ENCODE results near the gene TMEM87B.
"Not testable (repeated sequence)": the region's sequence is repeated elsewhere in the genome, so short reads cannot be mapped to it uniquely, and the experiment has no call there.

TMEM87B gene

DNA sequence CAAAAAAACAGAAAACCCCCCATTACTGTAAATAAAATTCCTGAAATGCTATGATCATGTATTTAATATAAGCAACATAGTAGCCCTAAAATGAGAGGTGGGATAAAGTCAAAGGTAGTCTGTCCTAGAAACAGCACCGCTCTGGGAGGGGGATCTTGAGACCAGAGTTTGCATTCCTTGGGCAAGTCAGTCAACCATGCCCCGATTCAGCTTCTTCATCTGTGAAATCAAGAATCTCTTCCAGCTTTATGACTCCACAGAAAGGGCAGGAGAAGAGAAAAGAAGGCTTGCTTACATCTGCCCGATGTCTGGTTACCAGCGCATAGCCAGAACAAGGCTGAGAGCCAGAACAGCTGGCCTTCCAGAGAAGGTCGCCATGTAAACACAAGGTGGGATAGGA is 81.0 kb downstream of the TMEM87B start:
- no peak for DNase-seq

DNA sequence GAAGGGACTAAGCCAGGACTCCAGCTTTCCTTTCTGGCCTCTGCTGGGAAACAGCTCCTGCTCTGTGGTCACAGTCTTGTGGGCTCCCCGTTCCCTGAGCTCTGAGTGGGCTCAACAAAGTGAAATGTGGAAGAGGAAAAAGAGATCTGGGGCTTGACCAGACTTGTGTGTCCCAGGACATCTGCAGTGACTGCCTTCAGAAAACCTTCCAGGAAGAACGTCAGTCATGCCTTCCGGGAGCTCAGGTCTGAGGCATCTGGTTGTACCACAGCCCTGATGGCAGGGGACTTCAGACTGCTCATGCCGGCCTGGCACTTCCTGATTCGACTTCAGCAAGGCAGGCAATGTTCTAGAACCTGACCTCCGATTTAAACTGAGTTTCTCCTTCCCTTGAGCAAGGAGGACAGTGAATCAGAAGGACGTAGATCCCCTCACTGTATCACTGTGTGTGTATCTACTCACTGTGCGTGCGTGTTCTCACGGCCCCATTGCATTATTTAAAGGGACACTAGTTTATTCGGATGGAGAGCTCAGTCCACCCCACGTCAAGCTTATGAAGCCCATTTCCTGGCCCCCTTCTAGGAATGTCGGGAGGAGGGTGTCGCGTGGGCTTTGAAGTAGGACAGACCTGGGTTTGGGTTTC is 82.6 kb downstream of the TMEM87B start:
- DNase-seq = peak; percentile 31

GRCh38 chr2:112138159-112139032 is 83.3 kb downstream of the TMEM87B start, which contains the start of gene FBLN7:
FBLN7 (plus strand) TSS chr2:112138385; CDS start chr2:112138656, 271 bp downstream.
- DNase-seq = no peak

DNA sequence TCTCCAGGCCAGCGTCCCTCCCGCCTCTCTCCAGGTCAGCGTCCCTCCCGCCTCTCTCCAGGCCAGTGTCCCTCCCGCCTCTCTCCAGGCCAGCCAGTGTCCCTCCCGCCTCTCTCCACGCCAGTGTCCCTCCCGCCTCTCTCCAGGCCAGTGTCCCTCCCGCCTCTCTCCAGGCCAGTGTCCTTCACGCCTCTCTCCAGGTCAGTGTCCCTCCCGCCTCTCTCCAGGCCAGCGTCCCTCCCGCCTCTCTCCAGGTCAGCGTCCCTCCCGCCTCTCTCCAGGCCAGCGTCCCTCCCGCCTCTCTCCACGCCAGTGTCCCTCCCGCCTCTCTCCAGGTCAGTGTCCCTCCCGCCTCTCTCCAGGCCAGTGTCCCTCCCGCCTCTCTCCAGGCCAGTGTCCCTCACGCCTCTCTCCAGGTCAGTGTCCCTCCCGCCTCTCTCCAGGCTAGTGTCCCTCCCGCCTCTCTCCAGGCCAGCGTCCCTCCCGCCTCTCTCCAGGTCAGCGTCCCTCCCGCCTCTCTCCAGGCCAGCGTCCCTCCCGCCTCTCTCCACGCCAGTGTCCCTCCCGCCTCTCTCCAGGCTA is 84.1 kb downstream of the TMEM87B start:
- not testable (repeated sequence) for DNase-seq

- not testable (repeated sequence) for DNase-seq
Measured at GRCh38 chr2:112139661-112140204, 84.7 kb downstream of the TMEM87B start.

DNA sequence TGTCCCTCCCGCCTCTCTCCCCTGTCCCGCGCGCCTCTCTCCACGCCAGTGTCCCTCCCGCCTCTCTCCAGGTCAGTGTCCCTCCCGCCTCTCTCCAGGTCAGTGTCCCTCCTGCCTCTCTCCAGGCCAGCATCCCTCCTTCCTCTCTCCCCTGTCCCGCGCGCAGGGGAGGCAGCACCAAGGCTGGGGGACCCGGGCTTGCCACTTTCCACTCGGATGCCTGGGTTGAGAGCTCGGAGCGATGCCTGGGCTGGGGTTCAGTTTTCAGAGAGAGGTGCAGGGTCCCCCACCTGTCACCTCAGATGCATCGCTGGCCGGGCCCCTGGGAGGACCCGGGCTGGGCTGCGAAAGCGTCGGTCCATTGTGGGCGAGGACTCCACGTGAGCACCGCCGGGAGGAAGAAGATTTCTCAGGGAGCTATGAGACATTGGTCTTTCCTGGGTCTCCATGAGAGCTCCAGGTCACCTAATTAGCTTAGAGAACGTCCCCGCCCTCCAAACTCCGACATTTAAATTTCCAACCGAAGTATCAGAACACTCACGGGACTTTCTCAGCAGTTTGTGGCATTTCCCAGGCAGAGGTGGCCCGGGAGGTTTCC is 85.2 kb downstream of the TMEM87B start:
- no peak for DNase-seq

GRCh38 chr2:112140899-112141625 is 86.0 kb downstream of the TMEM87B start:
- no peak for DNase-seq

DNA sequence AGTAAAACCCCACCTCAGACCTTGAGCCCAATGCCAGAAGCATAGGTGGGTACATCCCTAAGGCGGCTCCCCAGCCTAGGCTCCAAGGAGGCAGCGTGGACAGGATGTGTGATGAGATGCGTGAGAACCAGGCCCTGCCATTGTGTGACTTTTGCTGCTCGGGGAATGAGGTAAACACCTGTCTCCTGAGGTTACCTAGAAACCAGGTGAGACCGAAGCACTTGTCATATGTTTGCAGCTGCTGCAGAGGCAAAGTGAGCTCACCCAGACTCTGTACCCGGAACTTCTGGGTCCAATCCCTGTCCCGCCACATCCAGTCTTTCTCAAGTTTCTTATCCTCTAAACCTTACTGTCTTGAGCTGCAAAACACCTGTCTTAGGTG is 86.5 kb downstream of the TMEM87B start:
- DNase-seq = no peak

- DNase-seq = no peak
Measured at GRCh38 chr2:112142525-112143078, 87.5 kb downstream of the TMEM87B start.

DNA sequence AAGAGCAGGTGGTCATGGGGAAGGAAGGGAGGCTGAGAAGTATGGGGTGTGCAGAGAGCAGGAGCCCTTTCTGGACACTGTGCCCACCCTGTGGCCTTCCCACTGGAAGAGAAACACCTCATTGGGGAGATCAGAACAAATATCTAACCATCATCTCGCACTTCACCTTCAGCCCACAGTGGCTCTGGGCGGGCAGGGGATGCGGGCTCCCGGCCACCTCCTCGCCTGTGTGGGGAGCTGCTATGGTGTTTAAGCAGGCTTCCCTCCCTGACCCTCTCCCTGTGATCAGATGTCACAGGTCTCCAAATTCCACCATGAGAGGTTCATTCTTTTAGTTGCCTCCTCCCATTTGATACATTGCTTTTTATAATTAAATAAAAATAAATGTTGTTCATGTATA is 88.1 kb downstream of the TMEM87B start:
- DNase-seq = no peak

- DNase-seq = no peak
Measured at GRCh38 chr2:112144966-112145365, 89.9 kb downstream of the TMEM87B start.

DNA sequence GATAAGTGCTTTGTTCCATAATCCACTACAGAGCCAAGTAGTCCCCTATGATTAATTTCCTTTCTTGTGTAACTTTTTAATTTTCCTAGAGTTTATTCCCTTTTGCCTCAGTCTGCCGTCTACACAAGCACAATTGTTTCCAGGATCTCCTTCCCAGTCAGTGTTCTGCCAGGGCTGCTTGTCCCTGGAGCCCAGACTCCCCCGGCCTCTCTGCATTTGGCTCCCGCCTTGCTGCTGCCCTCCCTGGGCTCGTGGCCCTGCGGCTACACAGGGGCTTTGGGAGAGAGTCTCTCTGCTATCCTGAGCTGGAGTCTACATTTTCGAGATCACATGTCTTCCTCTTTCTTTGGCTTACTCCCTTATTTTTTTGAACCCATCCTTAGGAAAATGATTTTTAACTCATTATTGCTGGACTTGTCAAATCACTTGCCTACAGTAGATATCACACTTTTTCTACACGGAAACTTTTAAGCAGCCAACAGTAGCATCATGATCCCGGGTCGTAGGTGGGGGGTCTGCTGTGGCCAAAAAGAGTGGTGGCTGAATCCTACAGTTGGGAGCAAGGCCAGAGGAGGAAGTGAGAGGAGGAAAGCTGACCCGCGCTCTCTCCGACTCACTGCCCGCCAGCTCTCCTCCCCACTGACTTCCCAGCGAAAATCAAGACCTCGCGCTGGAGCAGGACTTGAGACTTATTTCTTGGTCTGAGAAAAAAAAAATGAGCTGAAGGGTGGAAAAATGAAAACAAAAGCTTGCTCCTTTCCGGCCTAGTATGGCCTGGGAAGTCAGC is 92.5 kb downstream of the TMEM87B start:
- no peak for DNase-seq

- DNase-seq = no peak
Measured at GRCh38 chr2:112148477-112148876, 93.4 kb downstream of the TMEM87B start.

DNA sequence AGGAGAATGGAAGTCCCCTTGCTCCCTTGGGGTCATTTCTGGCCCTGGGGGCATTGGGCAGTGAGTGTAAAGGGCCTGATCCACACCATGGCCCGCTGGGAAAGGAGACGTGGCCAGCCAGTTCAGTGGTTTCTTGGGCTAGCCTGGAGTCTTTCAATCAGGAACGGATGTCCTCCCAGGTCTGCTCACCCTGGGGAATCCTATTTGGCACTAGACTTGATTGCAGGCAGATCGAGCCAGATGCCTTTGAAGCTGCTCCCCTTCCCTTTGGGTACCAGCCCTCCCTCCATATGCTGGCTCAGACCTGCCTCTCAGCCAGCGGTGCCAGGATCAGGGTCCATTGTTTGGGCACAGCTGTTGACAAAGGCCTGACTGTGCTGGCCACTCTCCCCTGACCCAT is 94.1 kb downstream of the TMEM87B start:
- DNase-seq = no peak

GRCh38 chr2:112149866-112150435 is 94.9 kb downstream of the TMEM87B start:
- no peak for DNase-seq

DNA sequence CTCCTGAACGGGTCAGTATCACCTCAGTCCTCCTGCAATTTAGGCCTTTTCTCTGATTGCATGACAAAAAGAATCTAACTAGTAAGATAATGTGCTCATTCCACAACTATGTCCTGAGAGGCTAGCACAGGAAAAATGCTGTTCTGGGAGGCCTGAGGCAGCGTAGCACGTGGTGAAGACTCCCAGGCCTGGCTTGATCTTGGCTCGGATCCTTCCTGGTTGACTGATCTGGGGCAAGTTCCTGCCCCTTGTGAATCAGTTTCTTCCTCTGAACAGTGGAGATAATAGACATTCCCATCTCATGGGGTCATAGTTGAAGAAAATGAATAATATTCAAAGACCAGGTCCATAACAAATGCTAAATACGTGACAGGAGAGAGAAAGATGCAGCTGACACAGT is 95.4 kb downstream of the TMEM87B start:
- DNase-seq = no peak

DNA sequence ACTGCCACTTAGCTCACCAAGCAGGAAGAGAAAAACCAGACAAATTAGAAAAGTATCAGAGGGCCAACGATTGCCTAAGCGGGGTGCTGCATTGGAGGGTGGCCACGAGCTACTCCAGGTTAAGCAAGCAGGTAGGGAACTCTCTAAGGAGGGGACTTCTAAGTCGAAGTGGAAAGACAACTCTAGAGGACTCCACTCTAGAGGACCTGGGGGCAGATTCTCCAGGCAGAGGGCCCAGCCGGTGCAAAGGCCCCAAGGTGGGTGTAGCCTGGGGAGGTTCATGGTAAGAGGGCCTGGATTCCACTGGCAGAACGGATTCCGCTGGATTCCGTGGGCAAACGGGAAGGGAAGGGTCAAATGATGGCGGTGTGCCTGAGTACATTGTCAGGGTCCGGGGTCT is 95.8 kb downstream of the TMEM87B start:
- no peak for DNase-seq

- DNase-seq = no peak
Measured at GRCh38 chr2:112151271-112151670, 96.2 kb downstream of the TMEM87B start.

DNA sequence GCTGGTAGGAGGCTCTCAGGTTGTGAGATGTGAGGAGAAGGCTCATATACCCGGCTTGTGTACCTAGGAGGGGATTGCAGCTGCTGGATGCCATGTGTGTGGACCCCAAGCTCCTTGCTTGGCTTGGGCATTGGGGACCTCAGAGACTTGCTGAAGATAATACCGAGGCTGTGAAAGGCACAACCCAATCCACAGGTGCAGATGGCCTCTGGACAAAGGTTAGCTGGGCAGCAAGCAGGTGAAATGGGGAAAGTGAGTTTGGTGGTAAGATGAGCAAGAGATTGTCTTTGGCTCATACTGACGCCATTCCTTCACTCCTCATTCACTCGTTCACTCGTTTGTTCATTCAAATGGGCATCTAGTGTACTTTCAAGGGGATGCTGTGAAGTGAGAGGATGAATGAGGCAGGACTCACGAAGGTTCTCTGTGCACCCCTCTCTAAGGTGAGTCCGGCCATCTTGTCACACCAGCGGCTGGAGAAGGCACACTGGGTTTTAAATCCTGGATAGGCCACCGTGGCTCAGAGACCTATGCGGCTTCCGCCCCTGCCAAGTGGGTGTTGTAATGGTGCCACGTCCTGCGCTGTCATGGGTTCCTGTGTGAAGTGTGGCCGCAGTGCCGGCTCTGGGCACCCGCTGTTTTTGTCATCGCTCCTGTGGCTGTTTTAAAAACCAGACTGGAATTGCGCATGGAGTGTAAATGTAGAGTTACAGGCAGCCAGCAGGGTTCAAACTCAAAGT is 96.8 kb downstream of the TMEM87B start:
- no peak for DNase-seq

- DNase-seq = no peak
Measured at GRCh38 chr2:112152476-112153178, 97.6 kb downstream of the TMEM87B start.

All from activated T-cell treated with anti-CD3 and anti-CD28 coated beads, Interleukin-2, amount 50 U/mL, for 1 hour (primary cell).